HCEC 1CT (cell line): ENCODE results near the gene TOM1L2.

Experiments
- DNase-seq: peaks from one replicate; pipeline ENCODE4 v3.0.0-alpha.2; 2017

TOM1L2 gene

DNA sequence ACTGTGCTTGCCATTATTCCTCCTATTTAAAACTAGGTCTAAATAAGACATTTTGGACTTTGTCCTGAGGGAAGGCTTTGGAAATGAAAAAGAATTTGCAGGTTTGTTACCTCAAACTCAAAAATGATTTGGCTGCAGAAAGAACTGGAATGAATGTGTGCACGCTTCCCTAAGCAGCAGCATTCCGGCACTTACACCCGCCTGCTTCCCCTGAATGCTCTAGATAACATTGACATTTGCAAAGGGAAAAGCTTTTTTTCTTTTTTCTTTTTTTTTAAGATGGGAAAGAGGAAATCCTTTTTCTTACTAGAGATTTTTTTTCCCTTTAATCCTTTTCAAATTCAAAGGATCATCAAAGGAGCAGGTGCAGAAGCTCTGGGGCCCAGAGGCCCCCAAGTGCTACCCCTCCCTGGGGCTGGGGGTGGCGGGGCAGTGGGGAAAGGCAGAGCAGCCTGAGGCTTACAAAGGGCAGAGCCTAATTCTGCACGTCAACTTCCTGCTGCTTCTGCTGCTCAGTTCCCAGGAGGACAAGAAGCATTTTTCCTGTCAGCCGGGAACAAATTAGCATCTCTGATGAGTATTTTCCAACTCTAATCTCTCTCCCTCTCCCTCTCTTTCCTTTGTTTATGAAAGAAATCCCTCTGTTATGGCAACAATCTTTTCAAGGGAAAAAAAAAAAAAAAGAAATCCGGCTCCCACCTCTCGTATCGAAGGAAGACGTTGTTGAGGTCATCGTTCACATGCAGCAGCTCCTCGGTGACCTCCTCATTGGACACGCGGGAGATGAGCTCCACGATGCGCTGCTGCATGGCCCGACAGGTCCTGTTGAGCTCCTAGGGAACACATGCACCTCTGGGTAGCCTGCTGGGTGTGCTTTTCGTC is 103.3 kb downstream of the TOM1L2 start:
- DNase-seq, result no peak

DNA sequence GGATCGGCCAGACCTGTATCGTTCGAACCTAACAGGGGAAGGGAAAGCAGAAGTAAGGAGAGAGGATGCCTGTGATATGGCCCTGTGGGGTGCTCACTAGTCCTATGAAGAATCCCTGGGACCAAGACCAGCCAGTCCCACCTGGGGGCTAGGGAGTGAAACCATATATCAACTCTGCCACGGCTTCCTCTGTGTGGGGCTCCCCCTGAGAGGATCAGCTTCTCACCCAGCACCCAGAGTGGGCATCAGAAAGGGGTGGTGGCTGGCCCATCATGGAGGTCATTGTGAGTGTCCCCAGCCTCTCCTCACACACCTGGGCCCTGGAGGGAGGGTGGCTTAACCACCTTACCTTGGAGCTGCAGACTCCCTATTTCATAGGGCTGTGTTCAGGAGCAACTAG is 105.3 kb downstream of the TOM1L2 start:
- no peak for DNase-seq

DNA sequence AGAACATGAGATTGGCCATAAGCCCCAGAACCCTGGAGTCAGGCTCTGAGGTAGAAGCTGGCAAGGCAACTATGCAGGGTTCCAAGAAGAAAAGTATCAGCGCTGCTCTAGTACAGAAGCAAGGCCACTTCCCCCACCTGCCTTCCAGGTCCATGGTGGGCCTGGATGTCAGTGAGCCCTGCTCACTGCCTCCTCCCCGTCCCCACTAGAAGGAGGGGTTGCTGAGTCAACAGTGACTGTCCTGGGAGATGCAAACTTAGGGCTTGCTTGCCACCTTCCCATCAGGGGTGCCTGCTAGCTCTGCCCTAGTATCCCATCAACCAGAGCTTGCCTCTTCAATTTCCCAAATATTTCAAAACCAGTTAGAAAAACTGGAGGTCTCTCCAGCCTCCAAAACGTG is 105.8 kb downstream of the TOM1L2 start:
- DNase-seq, result no peak

DNA sequence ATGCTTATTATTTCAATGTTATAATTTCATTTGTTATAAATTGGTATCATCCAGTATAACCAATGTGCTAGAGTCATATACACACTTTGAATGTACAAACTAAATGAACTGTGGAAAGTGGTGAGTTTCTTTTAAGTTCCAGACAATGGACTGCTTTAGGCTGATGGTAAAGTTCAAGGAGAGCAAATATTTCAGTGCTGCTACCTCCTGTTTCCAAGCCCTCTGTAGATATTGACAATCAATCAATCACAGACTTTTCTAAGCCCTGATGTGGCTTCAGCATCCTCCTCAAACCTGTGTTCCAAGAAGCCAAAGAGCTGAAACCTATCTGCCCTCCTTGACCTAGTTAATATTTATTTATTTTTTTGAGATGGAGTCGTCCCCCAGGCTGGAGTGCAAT is 107.2 kb downstream of the TOM1L2 start:
- DNase-seq, result no peak

- no peak for DNase-seq
Observed at GRCh38 chr17:17860766-17861107, 111.5 kb downstream of the TOM1L2 start.

GRCh38 chr17:17859909-17860765 is 112.1 kb downstream of the TOM1L2 start:
- DNase-seq, result peak; percentile 26

GRCh38 chr17:17857496-17857895 is 114.7 kb downstream of the TOM1L2 start:
- no peak for DNase-seq

GRCh38 chr17:17856386-17856785 is 115.8 kb downstream of the TOM1L2 start:
- no peak for DNase-seq

GRCh38 chr17:17855976-17856375 is 116.2 kb downstream of the TOM1L2 start:
- DNase-seq, result no peak

DNA sequence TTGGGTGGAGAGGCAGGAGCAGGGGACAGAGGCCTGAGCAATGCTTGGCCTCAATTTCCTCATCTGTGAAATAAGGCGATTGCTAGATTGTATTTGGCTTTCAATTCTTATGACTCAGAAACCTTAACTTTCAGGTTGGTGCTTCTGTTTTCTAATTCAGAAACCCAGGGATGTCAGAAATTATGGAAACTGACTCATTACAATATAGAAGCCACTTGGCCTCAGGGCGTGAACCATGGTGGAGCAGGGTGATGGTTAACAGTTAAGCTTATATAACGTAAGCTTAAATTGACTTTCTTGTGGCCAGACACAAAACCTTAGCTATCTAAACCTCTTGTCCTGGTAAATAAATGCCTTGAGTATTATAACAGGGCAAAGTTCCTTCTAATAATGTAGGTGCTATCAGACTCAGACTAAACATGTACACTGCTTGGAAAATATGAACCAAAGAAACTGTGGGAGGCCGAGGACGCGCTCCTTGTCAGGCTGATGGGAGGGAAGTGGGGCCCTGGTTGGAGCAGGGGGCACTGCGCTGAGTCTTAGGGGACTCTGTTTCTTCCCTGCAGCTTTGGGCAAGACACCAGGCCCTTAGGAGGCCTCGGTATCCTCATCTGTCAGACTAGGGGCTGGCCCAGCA is 118.3 kb downstream of the TOM1L2 start:
- no peak for DNase-seq

DNA sequence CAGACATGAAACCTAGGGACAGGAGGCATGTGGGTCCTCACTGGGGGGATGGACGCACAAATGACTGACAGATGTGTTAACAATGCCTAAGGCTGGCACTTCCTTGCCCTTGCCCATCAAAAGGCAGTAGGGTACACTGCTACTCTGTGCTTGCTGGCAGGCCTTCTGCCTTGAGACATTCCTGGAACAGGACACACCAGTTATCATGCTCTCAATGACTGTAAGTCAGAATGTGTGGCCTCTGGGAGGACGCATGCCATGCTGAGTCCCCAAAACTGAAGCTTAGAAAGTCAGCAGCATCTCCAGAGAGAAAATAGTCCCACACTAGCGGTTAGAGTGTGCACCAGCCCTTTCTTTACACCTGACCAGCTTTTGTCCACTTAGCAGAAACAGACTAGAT is 119.3 kb downstream of the TOM1L2 start:
- no peak for DNase-seq

DNA sequence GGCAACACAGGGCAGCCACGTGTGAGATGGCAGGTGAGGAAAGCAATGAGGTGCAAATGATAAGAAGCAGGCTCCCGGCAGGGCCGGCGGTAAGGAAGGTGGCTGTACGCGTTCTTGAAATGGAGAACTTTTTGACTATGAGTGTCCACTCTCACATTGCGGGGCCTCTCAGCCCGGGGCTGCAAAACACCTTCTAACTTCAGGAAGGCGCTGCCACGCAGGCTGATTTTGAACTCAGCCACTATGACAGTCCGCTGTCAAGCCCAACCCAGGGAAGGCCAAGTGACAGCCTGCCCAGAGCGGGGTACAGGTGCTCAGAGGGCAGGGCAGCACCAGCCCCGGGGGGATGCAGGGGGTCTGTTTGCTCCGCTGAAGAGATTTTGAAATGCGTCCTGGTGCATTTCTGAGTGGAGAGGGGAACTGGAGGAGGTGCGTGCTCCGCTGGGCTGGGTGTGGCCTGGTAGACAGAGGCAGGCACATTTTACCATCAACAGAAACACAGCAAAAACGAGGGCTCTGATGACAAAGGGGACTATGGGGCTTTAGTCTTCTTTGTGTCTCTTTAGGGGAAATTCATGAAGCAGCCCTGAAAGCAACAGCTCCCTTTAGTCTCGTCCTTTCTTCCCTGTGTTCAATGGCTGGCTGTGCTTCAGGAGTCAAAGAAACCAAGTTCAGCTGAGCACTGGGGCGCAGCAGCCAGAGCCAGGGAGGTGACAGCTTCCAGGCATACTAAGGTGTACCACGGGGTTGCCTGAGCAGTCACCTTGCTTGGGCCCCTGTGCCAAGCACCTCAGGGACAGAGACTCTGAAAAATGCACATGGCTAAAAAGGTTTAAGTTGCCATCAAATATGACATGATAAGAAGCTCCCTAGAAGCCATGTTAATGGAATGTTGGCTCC is 120.8 kb downstream of the TOM1L2 start:
- no peak for DNase-seq

DNA sequence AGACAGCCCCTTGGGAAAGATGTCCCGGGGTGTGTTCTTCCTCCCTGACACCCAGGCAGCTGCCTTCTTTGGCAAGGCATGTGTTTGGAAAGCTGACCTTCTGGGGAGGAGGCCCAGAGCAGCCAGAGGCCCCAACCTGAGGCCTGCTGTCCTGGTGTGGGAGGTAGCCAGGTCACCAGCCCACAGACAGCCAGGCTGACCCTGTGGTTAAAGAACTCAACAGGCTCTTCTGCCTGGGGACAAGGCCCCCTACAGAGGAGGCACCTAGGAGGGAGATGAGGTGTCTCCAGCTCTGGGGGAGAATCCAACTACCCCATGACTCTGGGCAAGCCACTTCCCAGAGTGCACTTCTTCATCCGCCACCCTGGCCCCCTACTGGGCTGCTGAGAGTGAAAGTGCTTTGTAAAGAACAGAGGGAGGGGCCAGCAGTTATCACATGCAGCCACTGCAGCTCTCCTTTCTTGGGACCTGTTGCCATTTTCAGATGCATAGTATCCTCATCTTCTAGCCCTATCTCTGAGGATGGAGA is 122.3 kb downstream of the TOM1L2 start:
- DNase-seq, result no peak

GRCh38 chr17:17849147-17849820 is 122.9 kb downstream of the TOM1L2 start:
- no peak for DNase-seq

DNA sequence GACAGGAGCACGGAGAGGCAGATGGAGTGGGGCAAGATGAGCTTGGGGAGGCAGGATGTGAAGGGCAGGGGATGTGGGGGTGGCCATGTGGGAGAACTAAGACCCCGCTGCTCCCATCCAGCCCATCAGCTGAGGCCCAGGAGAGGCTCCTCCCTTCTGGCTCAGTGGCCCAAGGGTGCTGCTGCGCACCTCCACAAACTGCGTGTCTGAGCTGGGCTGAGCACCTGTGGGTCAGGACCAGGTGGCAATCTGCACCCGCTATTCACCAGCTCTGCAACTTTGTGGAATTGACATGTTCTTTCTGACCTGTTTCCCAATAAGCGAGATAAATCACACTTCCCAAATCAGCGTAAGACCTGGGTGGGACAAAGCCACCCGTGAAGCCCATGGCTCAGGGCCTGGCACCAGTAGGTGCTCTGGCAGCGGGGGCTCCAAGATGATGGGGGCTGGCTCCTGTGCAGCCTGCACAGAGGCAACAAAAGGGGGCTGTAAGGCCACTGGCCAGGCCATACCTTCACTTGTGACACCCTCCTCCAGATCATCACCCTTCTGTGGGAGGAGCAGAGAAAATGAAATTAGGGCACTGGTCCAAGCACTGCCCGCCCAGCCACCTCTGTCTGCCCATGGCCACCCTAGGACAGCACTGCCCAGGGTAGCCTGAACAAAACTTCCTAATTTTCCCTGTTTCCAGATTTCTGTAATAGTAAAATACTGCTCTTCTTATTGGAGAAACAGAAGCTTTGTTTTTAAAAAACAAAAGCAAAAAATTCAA is 123.7 kb downstream of the TOM1L2 start:
- no peak for DNase-seq

GRCh38 chr17:17847726-17848125 is 124.5 kb downstream of the TOM1L2 start:
- DNase-seq, result no peak

GRCh38 chr17:17847118-17847689 is 125.0 kb downstream of the TOM1L2 start:
- no peak for DNase-seq

- DNase-seq, result no peak
Observed at GRCh38 chr17:17846645-17847044, 125.6 kb downstream of the TOM1L2 start.

DNA sequence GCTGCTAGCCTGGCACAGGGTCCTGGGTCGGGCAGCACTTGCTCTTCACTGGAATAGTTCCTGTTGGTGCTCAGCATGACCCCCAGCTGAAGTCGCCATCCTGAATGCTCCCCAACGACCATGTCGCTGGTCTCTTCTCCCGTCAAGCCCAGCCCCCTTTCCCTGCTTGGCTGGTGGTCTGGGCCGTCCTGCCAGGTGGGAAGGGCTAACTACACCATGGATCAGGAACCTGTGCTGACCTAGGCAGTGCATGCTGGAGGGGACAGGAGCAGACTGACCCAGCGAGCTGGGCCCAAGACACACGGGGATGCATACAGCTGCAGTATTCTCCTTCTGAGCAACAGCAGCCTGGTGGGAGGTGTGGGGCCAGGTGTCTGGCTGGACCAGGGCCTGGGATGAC is 126.2 kb downstream of the TOM1L2 start:
- DNase-seq, result no peak

- no peak for DNase-seq
Observed at GRCh38 chr17:17845046-17845775, 127.0 kb downstream of the TOM1L2 start.
